Thoracic aorta (tissue), 2 donors: ENCODE data around the gene CEP20. TPM values are rescaled to one million over a fixed set of nuclear protein-coding genes. Genes with fewer than 3 reads are reported as not detected.

Experiments used
- ATAC-seq: fragments of 150-250 bp; one replicate; pipeline ENCODE4 v1.8.0; 2017; ENCODE audit warnings: low read depth; ENCODE audit not compliant: insufficient number of reproducible peaks, low FRiP score
- DNase-seq: peaks from one replicate; pipeline ENCODE4 v3.0.0-alpha.2; 2020; ENCODE audit warnings: low spot score
- H3K27ac ChIP-seq, 2 donors: fragments of 200-600 bp; sonication (generic); 1 replicate in 1 of 2; 2 replicates in 1 of 2; pipeline ENCODE4 v1.5.1; 2016; ENCODE audit warnings: mild to moderate bottlenecking in 2 of 2, moderate library complexity in 2 of 2
- H3K27me3 ChIP-seq: fragments of 200-600 bp; sonication (generic); replicated peaks from 2 replicates; pipeline ENCODE4 v1.6.0; 2016; ENCODE audit warnings: mild to moderate bottlenecking; ENCODE audit not compliant: insufficient read depth
- H3K36me3 ChIP-seq: fragments of 200-600 bp; sonication (generic); one replicate; pipeline ENCODE4 v1.5.1; 2016
- H3K4me1 ChIP-seq, 2 donors: fragments of 200-600 bp; sonication (generic); 1 replicate in 1 of 2; 2 replicates in 1 of 2; pipeline versions ENCODE4 v1.5.1 to v1.6.0; 2016; ENCODE audit warnings: low read depth in 2 of 2, mild to moderate bottlenecking in 1 of 2; ENCODE audit not compliant: control insufficient read depth in 1 of 2
- H3K4me3 ChIP-seq: fragments of 200-600 bp; sonication (generic); 2 replicates; pipeline ENCODE4 v1.5.1; 2016; ENCODE audit warnings: mild to moderate bottlenecking
- H3K9me3 ChIP-seq: fragments of 200-600 bp; sonication (generic); 2 replicates; pipeline ENCODE4 v1.5.1; 2016
- CTCF ChIP-seq: fragments of 200-600 bp; sonication (generic); IDR thresholded peaks from one replicate; pipeline ENCODE4 v1.5.1; 2019; ENCODE audit warnings: antibody characterized with exemption
- total RNA-seq, 2 donors: library from RNA; depleted of rRNA; stranded (reverse); fragments of >200 nt; gene quantifications; one replicate each; pipeline versions ENCODE4 v1.1.0 to v1.2.3, GENCODE V29; 2016

The CEP20 gene
- total RNA-seq, 2 donors from 2014 or later: 14.9 to 29.1 TPM

- Histone ChIP-seq H3K4me1 (peaks cover 4 to 8% of the 10 kb centered on the region in 2 donors), H3K9me3 (no peaks in the 10 kb centered on the region), H3K27ac (no peak overlapping the region), H3K36me3 (peaks cover 6% of the 10 kb centered on the region), H3K4me3 (no peak overlapping the region), H3K27me3 (no peaks in the 10 kb centered on the region)
- DNase-seq (no peak), ATAC-seq (no peak)
- TF ChIP-seq CTCF: no peak
Observed at GRCh38 chr16:15873301-15873700, 15.1 kb downstream of the CEP20 start.

GRCh38 chr16:15870011-15870410 is 18.4 kb downstream of the CEP20 start:
- Histone ChIP-seq H3K4me3 (no peak overlapping the region), H3K4me1 (peaks cover 1 to 7% of the 10 kb centered on the region in 2 donors), H3K27ac (no peak overlapping the region), H3K27me3 (no peaks in the 10 kb centered on the region), H3K36me3 (peaks cover 10% of the 10 kb centered on the region), H3K9me3 (no peaks in the 10 kb centered on the region)
- no peak for TF ChIP-seq CTCF
- ATAC-seq (no peak), DNase-seq (no peak)

GRCh38 chr16:15866451-15866850 is 22.0 kb downstream of the CEP20 start:
- TF ChIP-seq CTCF: no peak
- peaks cover 10% of the 10 kb centered on the region for H3K36me3 ChIP-seq
- ATAC-seq: no peak
- no peaks in the 10 kb centered on the region for H3K9me3 ChIP-seq
- DNase-seq: no peak
- H3K4me3 ChIP-seq: no peak overlapping the region
- no peaks in the 10 kb centered on the region for H3K4me1 ChIP-seq
- no peak overlapping the region for H3K27ac ChIP-seq
- H3K27me3 ChIP-seq: no peaks in the 10 kb centered on the region

- Histone ChIP-seq H3K4me1 (no peaks in the 10 kb centered on the region), H3K36me3 (peaks cover 8% of the 10 kb centered on the region), H3K9me3 (no peaks in the 10 kb centered on the region), H3K27me3 (no peaks in the 10 kb centered on the region), H3K27ac (no peak overlapping the region), H3K4me3 (no peak overlapping the region)
- no peak for TF ChIP-seq CTCF
- DNase-seq (no peak), ATAC-seq (no peak)
Observed at GRCh38 chr16:15865742-15866141, 22.7 kb downstream of the CEP20 start.

- Histone ChIP-seq H3K9me3 (no peaks in the 10 kb centered on the region), H3K27ac (no peak overlapping the region), H3K27me3 (no peaks in the 10 kb centered on the region), H3K36me3 (peaks cover 7% of the 10 kb centered on the region), H3K4me3 (no peak overlapping the region), H3K4me1 (no peaks in the 10 kb centered on the region)
- ATAC-seq: no peak
- no peak for DNase-seq
- TF ChIP-seq CTCF: no peak
Observed at GRCh38 chr16:15864939-15865338, 23.5 kb downstream of the CEP20 start.
